IMR-90 (cell line): Measurements from ENCODE around the gene UNC13A. TPM values are rescaled to one million over a fixed set of nuclear protein-coding genes. Genes with fewer than 3 reads are reported as not detected.

Source experiments
- ATAC-seq: fragments of 200-7000 bp; cut with Tn5 transposase; 2 replicates; pipeline ENCODE4 v1.9.1; 2020; ENCODE audit warnings: low read depth, mild to moderate bottlenecking, moderate library complexity
- BruUV-seq: library from RNA; stranded (reverse); fragments of 400-500 nt; replicated peaks from 2 replicates; lab custom pipeline; 2021; lab: Mats Ljungman, UMichigan
- CTCF ChIA-PET: fragments of 300-600 bp; formaldehyde crosslinking; extraction: SDS; loops from one replicate; lab custom pipeline; 2021; ENCODE audit warnings: antibody characterized with exemption; lab: Yijun Ruan, JAX
- POLR2A ChIA-PET: fragments of 300-600 bp; sonication (Branson Sonifier 250); formaldehyde crosslinking; loops from one replicate; lab custom pipeline; 2022; ENCODE audit warnings: antibody characterized with exemption; ENCODE audit not compliant: unreplicated experiment; lab: Charles Lee
- DNase-seq: peaks from one replicate; pipeline ENCODE4 v3.0.0; 2013
- H2AFZ ChIP-seq: replicated peaks from 2 replicates; pipeline ENCODE3; 2013; ENCODE audit warnings: low read length, mild to moderate bottlenecking; ENCODE audit not compliant: poor library complexity
- H2AK5ac ChIP-seq: 2 replicates; pipeline ENCODE4 v1.6.1; 2013; ENCODE audit warnings: low read depth, low read length, inconsistent platforms
- H2AK9ac ChIP-seq: replicated peaks from 2 replicates; pipeline ENCODE3; 2013; ENCODE audit warnings: mild to moderate bottlenecking, low read depth, low read length, moderate library complexity; ENCODE audit not compliant: poor library complexity
- H2BK120ac ChIP-seq: 2 replicates; pipeline ENCODE4 v1.6.1; 2013; ENCODE audit warnings: low read depth, low read length, inconsistent platforms
- H2BK15ac ChIP-seq: 3 replicates; pipeline ENCODE4 v1.6.1; 2013; ENCODE audit warnings: low read depth, low read length, inconsistent platforms
- H2BK20ac ChIP-seq: 2 replicates; pipeline ENCODE4 v1.6.1; 2013; ENCODE audit warnings: low read depth, mild to moderate bottlenecking, inconsistent platforms, low read length, moderate library complexity
- H2BK5ac ChIP-seq: 2 replicates; pipeline ENCODE4 v1.6.1; 2013; ENCODE audit warnings: mild to moderate bottlenecking, low read depth, low read length, inconsistent platforms; ENCODE audit not compliant: poor library complexity, severe bottlenecking
- H3K14ac ChIP-seq: replicated peaks from 2 replicates; pipeline ENCODE4 v1.6.1; 2013; ENCODE audit warnings: low read depth, low read length, inconsistent platforms
- H3K18ac ChIP-seq: 2 replicates; pipeline ENCODE4 v1.6.1; 2013; ENCODE audit warnings: low read depth, low read length, control low read depth
- H3K23ac ChIP-seq: 2 replicates; pipeline ENCODE4 v1.6.1; 2013; ENCODE audit warnings: low read depth, low read length, inconsistent platforms
- H3K27ac ChIP-seq: 2 replicates; pipeline ENCODE4 v1.5.1; 2013; ENCODE audit warnings: mild to moderate bottlenecking, control low read depth, low read length; ENCODE audit not compliant: insufficient read depth
- H3K27me3 ChIP-seq: 2 replicates; pipeline ENCODE4 v1.6.1; 2013; ENCODE audit warnings: low read length; ENCODE audit not compliant: control insufficient read depth, insufficient read depth
- H3K36me3 ChIP-seq: 2 replicates; pipeline ENCODE4 v1.6.1; 2013; ENCODE audit warnings: low read length, mixed read lengths; ENCODE audit not compliant: control insufficient read depth, insufficient read depth
- H3K4ac ChIP-seq: 2 replicates; pipeline ENCODE4 v1.6.1; 2013; ENCODE audit warnings: low read depth, low read length, inconsistent platforms
- H3K4me1 ChIP-seq: 2 replicates; pipeline ENCODE4 v1.6.1; 2013; ENCODE audit warnings: low read length, mixed read lengths; ENCODE audit not compliant: control insufficient read depth, insufficient read depth
- H3K4me2 ChIP-seq: 2 replicates; pipeline ENCODE4 v1.6.1; 2013; ENCODE audit warnings: low read depth, mild to moderate bottlenecking, control low read depth, low read length, moderate library complexity
- H3K4me3 ChIP-seq: 2 replicates; pipeline ENCODE4 v1.5.1; 2013; ENCODE audit warnings: low read depth, mild to moderate bottlenecking, control low read depth, low read length, moderate library complexity; ENCODE audit not compliant: insufficient read depth
- H3K56ac ChIP-seq: 2 replicates; pipeline ENCODE4 v1.6.1; 2013; ENCODE audit warnings: low read length, inconsistent platforms; ENCODE audit not compliant: insufficient read depth; ENCODE audit errors: extremely low read depth
- H3K79me1 ChIP-seq, 2 experiments: 2 replicates each; pipeline ENCODE4 v1.6.1; 2013; ENCODE audit warnings: low read length in 2 of 2, inconsistent platforms in 1 of 2, low read depth in 1 of 2
- H3K9ac ChIP-seq: 2 replicates; pipeline ENCODE4 v1.6.1; 2013; ENCODE audit warnings: low read depth, low read length, control low read depth
- H3K9me1 ChIP-seq: 2 replicates; pipeline ENCODE4 v1.6.1; 2013; ENCODE audit warnings: low read length, inconsistent platforms; ENCODE audit not compliant: insufficient read depth
- H3K9me3 ChIP-seq: 2 replicates; pipeline ENCODE4 v1.6.1; 2013; ENCODE audit warnings: low read length; ENCODE audit not compliant: control insufficient read depth, insufficient read depth
- H4K20me1 ChIP-seq: 2 replicates; pipeline ENCODE4 v1.6.1; 2013; ENCODE audit warnings: low read length, inconsistent platforms; ENCODE audit not compliant: insufficient read depth
- H4K5ac ChIP-seq: 2 replicates; pipeline ENCODE4 v1.6.1; 2013; ENCODE audit warnings: mild to moderate bottlenecking, low read depth, low read length, control low read depth
- H4K8ac ChIP-seq, 2 experiments: 2 replicates each; pipeline ENCODE4 v1.6.1; 2013; ENCODE audit warnings: low read depth in 2 of 2, low read length in 2 of 2, control low read depth in 1 of 2, inconsistent platforms in 1 of 2
- H4K91ac ChIP-seq: 2 replicates; pipeline ENCODE4 v1.6.1; 2013; ENCODE audit warnings: low read depth, low read length, inconsistent platforms; ENCODE audit not compliant: insufficient read depth
- ELK1 ChIP-seq: fragments of 150-350 bp; IDR thresholded peaks from 2 replicates; pipeline ENCODE4 v1.6.1; 2016; ENCODE audit warnings: low read depth, mild to moderate bottlenecking, low read length, moderate library complexity, borderline replicate concordance
- WGBS, 2 experiments: methylation state at CpG; one replicate each; pipeline versions ENCODE4 v1.1.5 to v1.1.7; 2013; ENCODE audit warnings: missing lambda C conversion rate in 2 of 2; ENCODE audit not compliant: insufficient read length in 1 of 2; ENCODE audit errors: extremely low coverage in 2 of 2; 5-methylcytosine and 5-hydroxymethylcytosine counted together
- dilution Hi-C: fragments of 300-500 bp; cut with HindIII; formaldehyde crosslinking; loops from one replicate; pipeline ENCODE4 v1.14.3; 2018; ENCODE audit warnings: low sequenced_read_pairs; ENCODE audit not compliant: unreplicated experiment
- in situ Hi-C: fragments of 300-500 bp; cut with MboI; formaldehyde crosslinking; loops from 3 replicates; pipeline ENCODE4 v1.14.3; 2019; ENCODE audit warnings: low sequenced_read_pairs, inconsistent platforms, mixed read lengths
- intact Hi-C: fragments of 100-400 bp; cut with micrococcal nuclease; formaldehyde crosslinking; loops from 2 replicates; pipeline ENCODE4 v1.10.0; 2022
- polyA plus RNA-seq, 3 experiments: library from polyadenylated mRNA; depleted of rRNA; stranded (reverse); fragments of >200 nt; gene quantifications; 2 replicates each; pipeline ENCODE4 v1.2.3, GENCODE V29; 2012; ENCODE audit warnings: low replicate concordance in 1 of 3
- total RNA-seq: library from RNA; depleted of rRNA; stranded (reverse); fragments of >200 nt; gene quantifications from 2 replicates; pipeline ENCODE4 v1.2.3, GENCODE V29; 2012

Gene UNC13A
- total and polyA plus RNA-seq, 2 of the 4 experiments (the other 2 are of a cell fraction): 0.18 to 0.22 TPM

- in situ Hi-C loops: no loop called here
- BruUV-seq: no TSS peak
- CTCF ChIA-PET: no interaction called here
Measured at GRCh38 chr19:17629760-17630159, 58.4 kb downstream of the UNC13A start.

More at GRCh38 chr19:17629760-17630159, 58.4 kb downstream of the UNC13A start:
- no peak for ATAC-seq
- Histone ChIP-seq H3K9ac (no peak overlapping the region), H3K27me3 (peaks cover 7% of the 10 kb centered on the region), H2BK120ac (no peak overlapping the region), H3K9me1 (no peaks in the 10 kb centered on the region), H4K91ac (no peak overlapping the region), H2BK15ac (no peak overlapping the region), H3K27ac (no peak overlapping the region), H4K8ac (no peak overlapping the region), H2BK5ac (no peak overlapping the region), H3K4me1 (no peaks in the 10 kb centered on the region), H3K4ac (no peak overlapping the region), H3K14ac (no peak overlapping the region), H3K9me3 (0 out of 2 replicates have a peak, but pooled peaks cover 2% of the 10 kb centered on the region), H2AK9ac (no peak overlapping the region), H3K56ac (no peak overlapping the region), H3K36me3 (no peaks in the 10 kb centered on the region), H4K5ac (no peak overlapping the region), H3K4me3 (no peak overlapping the region), H2AFZ (no peak overlapping the region), H2AK5ac (no peak overlapping the region), H2BK20ac (no peak overlapping the region), H4K20me1 (no peaks in the 10 kb centered on the region), H3K18ac (no peak overlapping the region), H3K79me1 (no peaks in the 10 kb centered on the region), H3K4me2 (no peak overlapping the region), H3K23ac (no peak overlapping the region)
- no peak for DNase-seq
- dilution Hi-C loops (no loop called here), intact Hi-C loops (no loop called here)
- POLR2A ChIA-PET: no interaction called here
- WGBS, 2 experiments: 20% methylated on average over 1 of the region's 2 CpGs; no CpG with 5 or more reads in 1 of the 2 experiments
- no peak for TF ChIP-seq ELK1
